Uterus (tissue), 4 donors: ENCODE results near the gene RBBP8NL. TPM values are rescaled to one million over a fixed set of nuclear protein-coding genes. Genes with fewer than 3 reads are reported as not detected.

Source experiments
- DNase-seq, 2 donors: peaks; one replicate each; pipeline ENCODE4 v3.0.0-alpha.2; 2019 to 2020
- H3K27ac ChIP-seq, 2 donors: fragments of 200-600 bp; sonication (generic); 1 replicate in 1 of 2; 2 replicates in 1 of 2; pipeline ENCODE4 v1.5.1; 2016 to 2018
- H3K27me3 ChIP-seq, 2 donors: fragments of 200-600 bp; sonication (generic); one replicate each; pipeline ENCODE4 v1.5.1; 2018 to 2019; ENCODE audit warnings: control low read depth in 1 of 2
- H3K36me3 ChIP-seq, 2 donors: fragments of 200-600 bp; sonication (generic); one replicate each; pipeline ENCODE4 v1.5.1; 2019; ENCODE audit warnings: control low read depth in 1 of 2
- H3K4me1 ChIP-seq, 2 donors: fragments of 200-600 bp; sonication (generic); one replicate each; pipeline ENCODE4 v1.5.1; 2018 to 2019; ENCODE audit warnings: control low read depth in 1 of 2
- H3K4me3 ChIP-seq, 2 donors: fragments of 200-600 bp; sonication (generic); 1 replicate in 1 of 2; 2 replicates in 1 of 2; pipeline ENCODE4 v1.5.1; 2018 to 2019; ENCODE audit warnings: mild to moderate bottlenecking in 1 of 2
- H3K9me3 ChIP-seq, 2 donors: fragments of 200-600 bp; sonication (generic); one replicate each; pipeline ENCODE4 v1.5.1; 2019; ENCODE audit warnings: control low read depth in 1 of 2
- CTCF ChIP-seq, 4 experiments: fragments of 200-600 bp in 2 of 4; fragments of 450-650 bp in 2 of 4; sonication (generic) in 2 of 4; IDR thresholded peaks; one replicate each; pipeline ENCODE4 v1.5.1; 2016 to 2019; ENCODE audit warnings: antibody characterized with exemption in 4 of 4, mild to moderate bottlenecking in 2 of 4, moderate library complexity in 1 of 4
- POLR2A ChIP-seq, 2 donors: fragments of 450-650 bp; IDR thresholded peaks; one replicate each; pipeline ENCODE4 v1.6.1; 2016; ENCODE audit warnings: antibody characterized with exemption in 2 of 2, mild to moderate bottlenecking in 1 of 2, moderate library complexity in 1 of 2
- intact Hi-C: fragments of 100-400 bp; cut with DNase I; formaldehyde crosslinking; loops from one replicate; pipeline ENCODE4 v1.15.1; 2023; ENCODE audit warnings: low total_unique reads
- total RNA-seq, 4 donors: library from RNA; depleted of rRNA in 3 of 4; stranded (reverse); fragments of >200 nt in 3 of 4; gene quantifications; one replicate each; pipeline versions ENCODE4 v1.1.0 to v1.2.4, GENCODE V29; 2014 to 2023
- donor health status: DM: yes; HTN: yes; CAD: no.

The RBBP8NL gene
- total RNA-seq, 4 donors from 2014 or later = 0.35 TPM; not detected in 3

GRCh38 chr20:62403331-62403730 is 24.0 kb downstream of the RBBP8NL start:
- H3K4me1 ChIP-seq = peaks cover 0 to 18% of the 10 kb centered on the region in 2 donors
- no peaks in the 10 kb centered on the region for H3K27me3 ChIP-seq
- no peaks in the 10 kb centered on the region for H3K36me3 ChIP-seq
- H3K9me3 ChIP-seq = no peaks in the 10 kb centered on the region
- no peak for DNase-seq
- no peak overlapping the region for H3K4me3 ChIP-seq
- intact Hi-C loops = loop anchor here (10.0 kb wide), 1 partner anchor 401 kb away; the partner anchor contains the start of gene OGFR
- no peak overlapping the region for H3K27ac ChIP-seq
- TF ChIP-seq CTCF (IDR thresholded peaks at IDR 0.05) (no peak), POLR2A (IDR thresholded peaks at IDR 0.05) (no peak)

- H3K4me3 ChIP-seq = no peak overlapping the region
- no peak overlapping the region for H3K27ac ChIP-seq
- intact Hi-C loops = loop anchor here (10.0 kb wide), 1 partner anchor 402 kb away; the partner anchor contains the start of gene OGFR
- H3K36me3 ChIP-seq = no peaks in the 10 kb centered on the region
- H3K27me3 ChIP-seq = no peaks in the 10 kb centered on the region
- no peak for DNase-seq
- H3K4me1 ChIP-seq = peaks cover 0 to 17% of the 10 kb centered on the region in 2 donors
- TF ChIP-seq POLR2A (IDR thresholded peaks at IDR 0.05) (no peak), CTCF (IDR thresholded peaks at IDR 0.05) (no peak)
- no peaks in the 10 kb centered on the region for H3K9me3 ChIP-seq
Observed at GRCh38 chr20:62402456-62403150, 24.7 kb downstream of the RBBP8NL start.

- Histone ChIP-seq H3K4me3 (no peak overlapping the region), H3K9me3 (no peaks in the 10 kb centered on the region), H3K36me3 (no peaks in the 10 kb centered on the region), H3K27me3 (no peaks in the 10 kb centered on the region), H3K27ac (no peak overlapping the region), H3K4me1 (peaks cover 0 to 12% of the 10 kb centered on the region in 2 donors)
- intact Hi-C loops = loop anchor here (10.0 kb wide), 1 partner anchor 403 kb away; the partner anchor contains the start of gene OGFR
- no peak for DNase-seq
- TF ChIP-seq CTCF (IDR thresholded peaks at IDR 0.05) (no peak), POLR2A (IDR thresholded peaks at IDR 0.05) (no peak)
Observed at GRCh38 chr20:62401331-62401779, 26.0 kb downstream of the RBBP8NL start.

- Histone ChIP-seq H3K9me3 (no peaks in the 10 kb centered on the region), H3K36me3 (no peaks in the 10 kb centered on the region), H3K4me3 (no peak overlapping the region), H3K4me1 (peaks cover 0 to 4% of the 10 kb centered on the region in 2 donors), H3K27me3 (no peaks in the 10 kb centered on the region), H3K27ac (no peak overlapping the region)
- TF ChIP-seq CTCF (IDR thresholded peaks at IDR 0.05) (no peak), POLR2A (IDR thresholded peaks at IDR 0.05) (no peak)
- no peak for DNase-seq
- intact Hi-C loops = loop anchor here (10.0 kb wide), 1 partner anchor 404 kb away; the partner anchor contains the start of gene OGFR
Observed at GRCh38 chr20:62400541-62400940, 26.8 kb downstream of the RBBP8NL start.

GRCh38 chr20:62400021-62400420 is 27.3 kb downstream of the RBBP8NL start:
- TF ChIP-seq CTCF (IDR thresholded peaks at IDR 0.05) = no peak
- no peak for TF ChIP-seq POLR2A (IDR thresholded peaks at IDR 0.05)
- H3K27ac ChIP-seq = no peak overlapping the region
- DNase-seq = no peak
- no peaks in the 10 kb centered on the region for H3K4me1 ChIP-seq
- no peaks in the 10 kb centered on the region for H3K36me3 ChIP-seq
- intact Hi-C loops = loop anchor here (10.0 kb wide), 1 partner anchor 405 kb away; the partner anchor contains the start of gene OGFR
- H3K9me3 ChIP-seq = no peaks in the 10 kb centered on the region
- no peak overlapping the region for H3K4me3 ChIP-seq
- H3K27me3 ChIP-seq = no peaks in the 10 kb centered on the region
